ENCODE measurements around the gene DMD.
A peak's percentile ranks its signal among the peaks of the same experiment; 100 is the strongest.

DMD gene

DNA sequence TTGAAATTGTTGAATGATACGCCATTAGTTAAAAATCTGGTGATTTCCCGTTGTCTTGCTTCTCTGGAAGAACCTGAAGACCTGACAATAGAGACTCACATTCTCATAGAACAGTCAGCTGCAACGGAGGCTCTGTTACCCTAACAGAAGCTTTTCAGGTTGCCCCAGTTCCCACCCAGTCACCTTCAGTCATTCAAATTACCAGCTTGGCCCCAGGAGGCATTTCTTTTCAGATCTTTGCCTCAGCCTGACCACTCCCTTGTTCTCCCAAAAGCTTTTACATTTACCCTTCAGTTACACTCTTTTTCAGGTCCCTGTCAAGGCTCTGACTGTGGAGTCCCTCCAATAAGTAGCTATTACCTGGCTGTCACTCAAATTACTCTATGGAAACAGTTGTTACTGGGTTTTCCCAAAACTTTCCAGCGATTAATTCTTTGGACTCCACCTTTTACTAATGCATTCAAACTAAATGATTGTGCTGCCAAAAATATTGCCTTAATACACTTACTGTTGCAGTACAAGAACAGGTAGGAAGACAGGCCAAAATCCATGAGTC is 1977.3 kb downstream of the DMD start:
- no peak overlapping the region for H3K4me3 ChIP-seq (ENCODE audit: low read depth, low read length)
- in situ Hi-C loops (cut with HindIII; ENCODE audit: low sequenced_read_pairs): no loop called here
- TF ChIP-seq, protein P1, sequence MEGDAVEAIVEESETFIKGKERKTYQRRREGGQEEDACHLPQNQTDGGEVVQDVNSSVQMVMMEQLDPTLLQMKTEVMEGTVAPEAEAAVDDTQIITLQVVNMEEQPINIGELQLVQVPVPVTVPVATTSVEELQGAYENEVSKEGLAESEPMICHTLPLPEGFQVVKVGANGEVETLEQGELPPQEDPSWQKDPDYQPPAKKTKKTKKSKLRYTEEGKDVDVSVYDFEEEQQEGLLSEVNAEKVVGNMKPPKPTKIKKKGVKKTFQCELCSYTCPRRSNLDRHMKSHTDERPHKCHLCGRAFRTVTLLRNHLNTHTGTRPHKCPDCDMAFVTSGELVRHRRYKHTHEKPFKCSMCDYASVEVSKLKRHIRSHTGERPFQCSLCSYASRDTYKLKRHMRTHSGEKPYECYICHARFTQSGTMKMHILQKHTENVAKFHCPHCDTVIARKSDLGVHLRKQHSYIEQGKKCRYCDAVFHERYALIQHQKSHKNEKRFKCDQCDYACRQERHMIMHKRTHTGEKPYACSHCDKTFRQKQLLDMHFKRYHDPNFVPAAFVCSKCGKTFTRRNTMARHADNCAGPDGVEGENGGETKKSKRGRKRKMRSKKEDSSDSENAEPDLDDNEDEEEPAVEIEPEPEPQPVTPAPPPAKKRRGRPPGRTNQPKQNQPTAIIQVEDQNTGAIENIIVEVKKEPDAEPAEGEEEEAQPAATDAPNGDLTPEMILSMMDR (IDR thresholded peaks at IDR 0.05; ENCODE audit: low read depth, low read length): no peak
- DNase-seq (ENCODE audit: low read depth, low spot score): no peak

DNA sequence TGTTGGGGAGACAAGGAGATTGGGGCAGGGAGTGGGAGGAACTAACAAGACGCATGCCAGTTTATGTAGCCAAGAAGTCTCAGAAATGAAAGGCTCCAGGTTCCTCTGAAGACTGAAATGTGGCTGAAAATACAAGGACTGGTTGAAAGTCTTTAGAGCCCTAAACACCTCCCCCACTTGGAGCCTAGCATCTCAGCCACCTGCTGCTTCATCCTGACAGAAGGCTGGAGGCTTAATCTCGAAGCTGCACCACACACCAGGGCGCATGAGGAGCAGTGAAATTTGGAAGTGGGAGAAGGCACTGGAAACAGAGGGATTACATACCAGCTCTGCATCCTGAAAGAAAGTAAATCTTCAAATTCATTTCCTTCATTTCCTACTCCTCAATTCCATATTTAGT is 1978.8 kb downstream of the DMD start:
- no peak for DNase-seq (ENCODE audit: low read depth, low spot score)
- in situ Hi-C loops (cut with HindIII; ENCODE audit: low sequenced_read_pairs): no loop called here
- TF ChIP-seq, protein P1 (IDR thresholded peaks at IDR 0.05; ENCODE audit: low read depth, low read length): no peak
- H3K4me3 ChIP-seq (ENCODE audit: low read depth, low read length): no peak overlapping the region

DNA sequence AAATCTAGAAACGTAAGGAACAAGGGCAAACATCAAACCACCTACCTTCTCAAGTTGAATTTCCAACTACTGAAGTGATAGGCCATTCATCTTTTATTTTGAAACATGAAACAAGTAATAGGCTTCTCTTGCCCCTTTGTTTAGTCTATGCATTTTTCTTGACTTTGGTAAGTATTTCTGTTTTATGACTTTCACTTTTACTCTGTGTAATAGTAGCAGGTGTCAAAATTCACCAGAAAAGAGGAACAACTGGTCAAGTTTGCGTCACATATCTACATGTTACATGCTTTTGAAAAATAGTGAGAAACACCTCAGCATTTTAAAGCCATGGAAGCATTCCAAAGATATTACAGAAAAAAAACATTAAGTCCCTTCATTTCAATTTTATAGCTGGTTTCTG is 1982.4 kb downstream of the DMD start:
- DNase-seq (ENCODE audit: low read depth, low spot score): no peak
- TF ChIP-seq, protein P1 (IDR thresholded peaks at IDR 0.05; ENCODE audit: low read depth, low read length): no peak
- in situ Hi-C loops (cut with HindIII; ENCODE audit: low sequenced_read_pairs): no loop called here
- H3K4me3 ChIP-seq (ENCODE audit: low read depth, low read length): no peak overlapping the region

- no peak overlapping the region for H3K4me3 ChIP-seq (ENCODE audit: low read depth, low read length)
- TF ChIP-seq, protein P1 (IDR thresholded peaks at IDR 0.05; ENCODE audit: low read depth, low read length): no peak
- DNase-seq (ENCODE audit: low read depth, low spot score): peak; percentile 25
- in situ Hi-C loops (cut with HindIII; ENCODE audit: low sequenced_read_pairs): no loop called here
These were observed 1982.9 kb downstream of the DMD start for GRCh38 chrX:31228415-31228832.

GRCh38 chrX:31227250-31227649 is 1984.1 kb downstream of the DMD start:
- no peak for DNase-seq (ENCODE audit: low read depth, low spot score)
- TF ChIP-seq, protein P1 (IDR thresholded peaks at IDR 0.05; ENCODE audit: low read depth, low read length): no peak
- H3K4me3 ChIP-seq (ENCODE audit: low read depth, low read length): no peak overlapping the region
- in situ Hi-C loops (cut with HindIII; ENCODE audit: low sequenced_read_pairs): no loop called here

- DNase-seq (ENCODE audit: low read depth, low spot score): no peak
- in situ Hi-C loops (cut with HindIII; ENCODE audit: low sequenced_read_pairs): no loop called here
- TF ChIP-seq, protein P1 (IDR thresholded peaks at IDR 0.05; ENCODE audit: low read depth, low read length): no peak
- H3K4me3 ChIP-seq (ENCODE audit: low read depth, low read length): no peak overlapping the region
These were observed 1985.5 kb downstream of the DMD start for GRCh38 chrX:31225819-31226218.

All from astrocyte of the spinal cord (primary cell).